ENCODE measurements around the gene FNDC7.
"Not testable (repeated sequence)": the region's sequence is repeated elsewhere in the genome, so short reads cannot be mapped to it uniquely, and the experiment has no call there.

Gene FNDC7, protein sequence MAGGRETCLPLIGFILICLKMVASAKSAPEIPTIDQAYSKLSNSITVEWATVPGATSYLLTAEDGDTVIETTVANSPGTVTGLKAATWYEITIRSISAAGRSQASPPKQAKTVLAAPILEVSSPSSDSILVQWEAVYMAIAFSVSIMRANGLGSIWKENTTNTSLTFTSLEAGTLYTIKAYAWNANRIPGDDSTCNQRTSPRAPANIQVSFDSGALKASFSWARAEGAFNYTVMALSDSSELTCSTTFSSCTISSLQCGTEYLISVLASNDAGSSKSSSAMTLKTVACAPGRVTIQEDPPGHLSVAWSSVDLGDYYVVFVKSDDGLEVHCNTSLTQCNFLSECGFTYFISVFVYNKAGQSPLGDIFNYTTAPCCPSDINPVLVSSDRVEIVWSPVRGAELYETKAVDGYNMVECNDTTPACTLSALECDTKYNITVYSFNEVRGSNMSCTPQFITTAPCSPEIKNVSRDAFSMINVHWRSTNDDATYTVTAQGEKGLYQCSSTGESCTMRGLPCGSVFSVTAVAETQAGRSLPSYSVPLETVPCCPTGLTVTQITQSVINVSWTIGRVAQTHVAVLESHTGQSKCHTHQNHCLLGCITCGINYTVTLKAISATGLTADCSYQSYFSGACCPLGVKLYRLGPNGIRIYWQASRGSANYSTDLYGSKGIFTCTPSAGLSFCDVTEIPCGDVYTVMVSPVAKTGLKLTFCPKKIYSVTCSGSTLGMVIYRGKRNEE

DNA sequence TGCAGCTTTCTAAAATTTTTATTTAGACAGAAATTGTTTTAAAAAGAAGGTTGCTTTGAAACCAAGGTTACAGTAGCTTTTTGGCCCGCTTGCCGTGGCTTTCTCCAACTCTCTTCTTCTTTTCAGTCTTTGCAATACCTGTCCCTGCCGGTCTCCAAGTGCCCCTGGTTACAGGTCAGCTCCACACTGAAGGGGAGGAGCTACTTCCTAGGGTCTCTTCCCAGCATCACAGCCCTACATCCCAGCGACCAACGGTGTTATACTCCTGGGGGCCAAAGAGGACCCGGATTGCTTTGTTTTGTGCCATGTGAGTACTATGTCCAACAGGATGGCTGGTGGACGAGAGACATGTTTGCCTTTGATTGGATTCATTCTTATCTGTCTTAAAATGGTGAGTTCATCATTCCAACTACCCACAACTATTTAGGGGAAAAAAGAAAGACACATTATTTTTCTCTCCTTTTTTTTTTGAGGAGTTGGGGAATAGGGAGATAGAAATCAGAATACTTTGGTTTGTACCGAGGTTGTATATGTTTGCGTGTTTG is at the start of gene FNDC7:
Gene FNDC7 (plus strand): TSS at position 303 of the 545 bp plus-strand sequence. CDS start 26 bp downstream, at position 329.
- DNase-seq (ENCODE audit: low spot score), result no peak

DNA sequence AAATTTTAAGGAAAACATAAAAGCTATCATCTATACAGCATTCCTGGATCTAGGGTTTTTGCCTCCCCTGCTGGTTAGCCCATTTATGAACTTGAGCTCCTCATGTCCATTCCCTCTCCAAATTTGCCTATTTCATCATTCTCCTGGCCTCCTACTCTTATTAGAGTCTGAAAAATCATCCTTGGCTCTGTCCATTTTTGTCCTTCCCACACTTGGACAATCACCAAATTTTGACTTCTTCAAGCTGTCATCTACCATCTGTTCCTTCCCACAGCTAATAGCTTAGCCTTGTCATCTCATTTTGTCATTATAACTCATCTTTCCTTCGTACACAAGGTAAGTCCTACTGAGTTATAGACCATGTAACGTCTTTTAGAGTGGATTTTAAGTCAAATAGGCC is 49.6 kb upstream of the FNDC7 start:
- peak; percentile 98 for DNase-seq (ENCODE audit: low spot score)

DNA sequence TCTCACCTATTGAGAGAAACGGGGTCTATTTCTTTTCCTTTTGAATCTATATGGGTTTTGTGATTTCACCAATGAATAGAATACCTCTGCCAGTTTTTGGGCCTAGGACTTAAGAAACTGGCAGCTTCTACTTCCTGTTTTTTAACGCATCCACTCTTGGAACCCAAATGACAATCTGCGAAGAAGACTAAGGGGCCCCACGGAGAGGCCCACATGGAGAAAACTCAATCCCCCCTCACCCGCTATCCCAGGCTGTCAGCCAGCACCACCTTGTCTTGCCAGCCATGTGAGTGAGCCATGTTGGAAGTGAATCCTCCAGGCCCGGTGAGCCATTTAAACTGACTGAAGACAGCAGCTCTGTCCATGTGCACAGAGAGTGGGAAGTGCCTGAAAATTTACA is 48.2 kb upstream of the FNDC7 start:
- peak; percentile 62 for DNase-seq (ENCODE audit: low spot score)

DNA sequence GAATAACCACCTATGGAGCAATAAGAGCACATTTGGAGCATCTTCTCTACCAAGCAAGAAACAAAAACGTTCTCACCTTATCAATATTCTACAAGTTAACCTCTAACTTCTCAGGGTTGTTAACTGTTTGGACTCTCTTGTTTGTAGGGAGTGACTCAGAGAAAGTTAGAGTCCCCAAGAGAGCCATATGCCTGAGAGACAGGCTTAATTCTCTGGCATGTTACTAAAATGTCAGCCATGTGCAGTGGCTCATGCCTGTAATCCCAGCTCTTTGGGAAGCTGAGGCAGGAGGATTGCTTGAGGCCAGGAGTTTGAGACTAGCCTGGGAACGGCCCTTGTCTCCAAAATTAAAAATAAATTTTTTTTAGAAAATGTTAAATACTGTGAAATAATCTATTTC is 47.6 kb upstream of the FNDC7 start:
- DNase-seq (ENCODE audit: low spot score), result no peak

DNA sequence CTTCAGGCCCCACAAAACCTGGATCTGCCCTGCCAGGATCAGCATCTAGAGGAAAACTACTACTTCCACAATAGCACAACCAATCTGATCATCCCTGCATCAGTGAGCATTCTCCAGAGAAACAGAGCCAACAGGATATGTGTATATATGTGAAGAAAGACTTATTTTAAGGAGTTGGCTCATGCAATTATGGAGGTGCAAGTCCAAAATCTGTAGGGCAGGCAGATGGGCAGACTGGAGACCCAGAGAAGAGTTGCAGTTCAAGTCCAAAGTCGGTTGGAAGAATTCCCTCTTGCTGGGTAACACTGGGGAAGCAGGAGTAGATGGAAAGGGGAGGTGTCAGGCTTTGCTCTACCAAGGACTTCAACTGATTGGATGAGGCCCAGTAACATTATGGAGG is 46.9 kb upstream of the FNDC7 start:
- no peak for DNase-seq (ENCODE audit: low spot score)

DNA sequence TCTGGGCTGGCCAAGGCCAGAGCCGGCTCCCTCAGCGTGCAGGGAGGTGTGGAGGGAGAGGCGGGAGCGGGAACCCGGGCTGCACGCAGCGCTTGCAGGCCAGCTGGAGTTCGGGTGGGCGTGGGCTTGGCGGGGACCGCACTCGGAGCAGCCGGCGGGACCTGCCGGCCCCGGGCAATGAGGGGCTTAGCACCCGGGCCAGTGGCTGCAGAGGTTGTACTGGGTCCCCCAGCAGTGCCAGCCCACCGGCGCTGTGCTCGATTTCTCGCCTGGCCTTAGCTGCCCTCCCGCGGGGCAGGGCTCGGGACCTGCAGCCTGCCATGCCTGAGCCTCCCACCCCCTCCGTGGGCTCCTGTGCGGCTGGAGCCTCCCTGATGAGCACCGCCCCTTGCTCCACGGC is 45.3 kb upstream of the FNDC7 start:
- DNase-seq (ENCODE audit: low spot score), result not testable (repeated sequence)

DNA sequence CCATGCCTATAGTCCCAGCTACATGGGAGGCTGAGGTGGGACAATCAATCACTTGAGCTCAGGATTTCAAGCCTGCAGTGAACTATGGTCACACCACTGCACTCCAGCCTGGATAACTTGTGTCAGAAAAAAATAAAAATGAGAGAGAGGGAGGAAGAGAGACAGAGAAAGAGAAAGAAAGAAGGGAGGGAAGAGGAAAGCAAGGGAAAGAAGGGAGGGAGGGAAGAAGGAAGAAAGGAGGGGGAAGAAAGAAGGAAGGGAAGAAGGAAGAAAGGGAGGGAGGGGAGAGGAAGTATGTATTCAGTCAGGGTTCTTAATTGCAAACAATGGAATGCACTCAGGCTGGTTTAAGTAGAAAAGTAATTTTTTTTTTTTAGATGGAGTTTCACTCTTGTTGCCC is 43.9 kb upstream of the FNDC7 start:
- DNase-seq (ENCODE audit: low spot score), result no peak

DNA sequence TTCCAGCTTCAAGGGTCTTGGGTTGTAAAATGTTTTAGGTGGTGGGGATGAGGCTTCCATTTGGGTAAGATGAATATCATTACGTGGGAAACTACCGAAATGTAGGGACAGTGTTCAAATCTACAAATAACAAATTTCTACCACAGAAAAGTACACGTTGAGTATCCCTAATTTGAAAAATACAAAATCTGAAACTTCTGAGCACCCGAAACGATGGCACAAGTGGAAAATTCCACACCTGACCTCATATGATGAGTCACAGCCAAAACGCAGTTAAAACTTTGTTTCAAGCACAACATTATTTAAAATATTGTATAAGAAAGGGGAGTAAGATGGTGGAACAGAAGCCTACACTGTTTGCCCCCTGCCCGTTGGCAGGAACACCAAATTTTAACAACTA is 43.0 kb upstream of the FNDC7 start:
- DNase-seq (ENCODE audit: low spot score), result no peak

DNA sequence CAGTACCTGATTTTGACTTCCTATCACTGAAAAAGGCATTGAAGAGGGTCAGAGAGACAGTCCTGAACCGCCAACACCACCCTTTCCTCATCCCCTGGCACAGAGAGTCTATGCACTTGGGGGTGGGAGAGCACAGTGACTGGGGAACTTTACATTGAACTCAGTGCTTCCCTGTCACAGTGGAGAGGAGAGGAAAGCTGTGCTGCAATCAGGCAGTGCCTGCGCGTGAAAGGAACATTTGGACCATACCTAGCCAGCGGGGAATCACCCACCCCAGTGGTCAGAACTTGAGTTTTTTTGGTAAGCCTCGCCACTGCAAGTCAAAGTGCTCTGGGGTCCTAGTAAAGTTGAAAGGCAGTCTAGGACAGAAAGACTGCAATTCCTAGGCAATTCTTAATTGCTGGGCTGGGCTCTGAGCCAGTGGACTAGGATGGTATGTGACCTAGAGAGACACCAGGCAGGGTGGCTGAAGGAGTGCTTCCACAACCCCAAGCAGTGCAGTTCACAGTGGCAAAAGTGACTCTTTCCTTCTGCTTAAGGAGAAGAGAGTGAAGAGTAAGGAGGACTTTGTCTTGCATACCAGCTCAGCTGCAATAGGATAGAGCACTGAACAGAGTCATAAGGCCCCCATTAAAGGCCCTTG is 42.5 kb upstream of the FNDC7 start:
- no peak for DNase-seq (ENCODE audit: low spot score)

DNA sequence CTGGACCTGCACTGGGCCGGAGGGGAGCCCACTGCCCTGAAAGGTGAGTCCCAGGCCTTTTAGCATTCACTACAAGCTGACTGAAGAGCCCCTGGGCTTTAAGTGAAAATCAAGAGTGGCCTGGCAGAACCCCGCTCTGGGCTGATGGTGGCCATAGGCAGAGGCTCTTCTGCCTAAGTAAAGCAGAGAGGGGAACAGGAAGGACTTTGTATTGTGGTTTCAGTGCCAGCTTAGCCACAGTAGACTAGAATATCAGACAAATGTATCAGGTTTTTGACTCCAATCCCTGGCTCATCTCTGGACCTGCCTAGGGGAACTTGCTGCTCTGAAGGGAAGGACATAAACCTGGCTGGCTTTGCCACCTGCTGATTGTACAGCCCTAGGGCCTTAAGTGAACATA is 41.6 kb upstream of the FNDC7 start:
- DNase-seq (ENCODE audit: low spot score), result no peak

DNA sequence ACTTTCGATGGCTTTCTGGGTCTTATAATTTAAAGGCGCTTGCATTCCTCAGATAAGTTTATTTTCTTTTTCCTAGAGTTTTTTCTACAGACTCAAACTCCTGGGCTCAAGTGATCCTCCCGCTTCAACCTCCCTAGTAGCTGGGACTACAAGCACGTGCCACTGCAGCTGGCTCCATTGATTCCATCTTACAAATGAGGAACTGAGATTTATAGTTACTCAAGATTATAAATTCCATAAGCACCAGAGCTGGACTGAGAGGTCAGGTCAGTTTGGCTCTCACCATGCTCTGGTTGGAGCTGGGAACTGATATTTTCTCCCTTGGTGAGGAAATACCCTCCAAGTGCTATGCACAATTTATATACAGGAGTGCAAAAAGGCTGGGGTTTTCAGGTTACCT is 34.0 kb upstream of the FNDC7 start:
- DNase-seq (ENCODE audit: low spot score), result no peak

DNA sequence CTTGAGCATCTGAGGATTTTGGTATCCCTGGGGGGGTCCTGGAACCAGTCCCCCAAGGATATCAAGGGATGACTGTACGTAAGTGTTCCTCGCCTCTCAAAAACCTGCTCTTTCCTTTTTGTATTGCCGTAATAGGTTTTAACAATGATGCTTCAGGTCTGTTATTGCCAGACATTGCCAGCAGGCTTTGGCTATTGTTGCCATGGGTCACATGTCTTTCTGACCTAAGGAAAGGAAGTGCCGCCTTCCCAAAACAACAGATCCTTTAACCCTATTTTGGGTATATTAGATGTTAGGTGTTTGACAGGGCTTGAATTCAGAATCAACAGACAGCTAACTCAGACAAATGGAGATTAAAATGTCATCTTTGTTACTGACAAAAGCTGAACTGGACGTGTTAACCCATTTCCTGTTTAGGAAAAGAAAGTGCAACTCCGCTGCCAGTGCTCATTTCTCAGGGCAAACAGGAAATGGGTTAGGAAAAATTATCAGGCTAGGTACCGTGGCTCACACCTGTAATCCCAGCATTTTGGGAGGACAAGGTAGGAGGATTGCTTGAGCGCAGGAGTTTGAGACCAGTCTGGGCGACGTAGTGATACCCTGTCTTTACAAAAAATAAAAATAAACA is 33.0 kb upstream of the FNDC7 start:
- DNase-seq (ENCODE audit: low spot score), result no peak

DNA sequence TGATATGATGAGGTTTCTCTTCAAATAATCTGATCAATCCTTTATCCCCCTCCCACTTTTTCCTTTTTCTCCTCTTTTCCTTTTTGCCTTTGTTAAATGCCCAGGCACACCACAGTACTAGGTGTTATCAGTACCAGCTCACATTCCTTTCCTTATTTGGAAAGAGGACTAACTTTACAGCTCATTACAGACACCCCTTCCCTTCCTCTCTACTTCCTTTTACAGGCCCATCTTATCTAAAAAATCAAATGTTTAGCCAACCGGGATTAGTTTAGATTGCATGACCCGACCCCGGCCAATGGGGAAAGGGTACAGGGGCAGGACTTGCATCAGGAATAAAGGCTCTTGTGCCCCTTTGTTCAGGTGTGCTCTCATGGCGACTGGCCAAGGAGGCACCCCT is 31.0 kb upstream of the FNDC7 start:
- DNase-seq (ENCODE audit: low spot score), result not testable (repeated sequence)

DNA sequence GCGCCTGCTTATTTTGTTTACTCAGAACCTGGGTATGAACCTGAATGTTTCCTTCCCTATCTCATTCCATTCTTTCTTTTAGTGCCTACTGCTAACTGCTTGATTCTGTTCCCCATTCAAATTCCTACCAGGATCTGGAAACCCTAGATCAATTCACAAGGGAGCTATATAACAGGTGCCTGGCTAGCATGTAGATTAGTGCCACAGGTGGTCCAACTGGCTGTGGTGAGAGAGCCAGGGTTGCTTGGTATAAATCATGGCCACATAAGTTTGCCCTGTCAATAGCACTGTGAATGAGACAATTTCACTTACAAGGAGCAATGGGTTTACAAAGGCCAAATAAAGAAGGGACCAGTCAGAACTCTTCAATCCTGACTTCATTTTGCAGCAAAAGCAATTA is 27.2 kb upstream of the FNDC7 start:
- DNase-seq (ENCODE audit: low spot score), result peak; percentile 21

DNA sequence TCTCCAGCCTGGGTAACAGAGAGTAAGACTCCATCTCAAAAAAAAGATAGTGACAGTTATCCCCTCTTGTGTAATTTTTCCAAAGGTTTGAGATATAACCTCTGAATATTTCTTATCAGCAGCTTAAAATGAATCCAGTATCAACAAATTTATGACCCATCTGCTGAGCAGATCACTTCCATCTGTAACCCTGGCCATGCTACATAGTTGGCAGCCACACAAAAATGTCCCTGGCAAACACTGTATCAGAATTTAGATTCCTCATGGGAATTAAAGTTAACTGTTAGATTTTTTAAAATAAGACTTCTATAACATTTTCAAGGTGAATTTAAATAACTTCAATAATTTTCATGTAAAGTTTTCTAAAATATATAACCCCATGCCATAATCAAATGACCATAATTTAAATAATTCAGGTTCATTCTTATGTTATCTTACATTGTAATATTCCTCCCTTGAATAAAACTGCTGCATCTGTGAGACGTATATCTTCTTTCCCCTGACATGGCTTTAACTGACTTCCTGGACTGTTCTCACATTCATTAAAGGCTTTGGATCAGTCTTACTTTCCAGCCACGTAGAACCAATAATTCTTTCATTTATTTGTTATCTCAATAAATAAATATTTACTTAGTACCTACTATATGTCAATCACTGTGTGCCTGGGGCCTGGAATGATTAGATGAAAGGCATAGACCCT is 25.9 kb upstream of the FNDC7 start:
- DNase-seq (ENCODE audit: low spot score), result peak; percentile 76

DNA sequence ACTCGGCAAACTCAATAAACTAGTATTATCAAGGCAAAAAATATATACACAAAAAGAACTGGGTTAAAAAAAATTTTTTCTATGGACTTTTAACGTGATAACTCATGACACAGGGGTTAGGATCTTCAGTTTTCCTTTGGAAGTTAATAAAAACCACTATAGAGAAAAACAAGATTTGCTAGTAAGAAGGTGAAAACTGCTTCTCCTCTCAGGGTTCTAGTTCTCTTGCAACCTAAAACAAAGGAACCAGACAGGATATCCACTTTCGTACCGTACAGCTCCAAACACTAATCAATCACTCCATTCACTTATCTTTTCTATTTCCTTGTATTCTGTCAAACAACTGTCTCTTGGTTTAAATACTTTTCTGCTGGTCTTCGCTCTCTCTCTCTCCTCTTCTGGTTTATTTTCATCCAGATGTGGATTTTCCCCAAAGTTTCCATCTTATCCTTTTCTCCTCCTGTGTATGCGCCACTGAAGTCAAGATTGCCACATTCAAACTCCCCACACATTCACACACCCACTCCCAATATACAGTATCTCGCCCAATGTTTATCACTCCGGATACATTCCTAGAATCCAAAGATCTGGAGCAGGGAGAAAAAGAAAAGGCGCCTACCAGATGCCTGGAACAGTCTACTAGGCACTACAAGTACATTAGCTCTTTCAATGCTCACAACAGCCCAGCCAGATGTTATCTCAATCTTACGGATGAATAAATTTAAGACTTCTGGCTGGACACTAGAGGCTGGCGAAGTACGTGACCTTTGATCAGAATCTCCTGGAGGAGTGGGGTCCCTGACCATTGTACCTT is 21.4 kb upstream of the FNDC7 start:
- DNase-seq (ENCODE audit: low spot score), result no peak

DNA sequence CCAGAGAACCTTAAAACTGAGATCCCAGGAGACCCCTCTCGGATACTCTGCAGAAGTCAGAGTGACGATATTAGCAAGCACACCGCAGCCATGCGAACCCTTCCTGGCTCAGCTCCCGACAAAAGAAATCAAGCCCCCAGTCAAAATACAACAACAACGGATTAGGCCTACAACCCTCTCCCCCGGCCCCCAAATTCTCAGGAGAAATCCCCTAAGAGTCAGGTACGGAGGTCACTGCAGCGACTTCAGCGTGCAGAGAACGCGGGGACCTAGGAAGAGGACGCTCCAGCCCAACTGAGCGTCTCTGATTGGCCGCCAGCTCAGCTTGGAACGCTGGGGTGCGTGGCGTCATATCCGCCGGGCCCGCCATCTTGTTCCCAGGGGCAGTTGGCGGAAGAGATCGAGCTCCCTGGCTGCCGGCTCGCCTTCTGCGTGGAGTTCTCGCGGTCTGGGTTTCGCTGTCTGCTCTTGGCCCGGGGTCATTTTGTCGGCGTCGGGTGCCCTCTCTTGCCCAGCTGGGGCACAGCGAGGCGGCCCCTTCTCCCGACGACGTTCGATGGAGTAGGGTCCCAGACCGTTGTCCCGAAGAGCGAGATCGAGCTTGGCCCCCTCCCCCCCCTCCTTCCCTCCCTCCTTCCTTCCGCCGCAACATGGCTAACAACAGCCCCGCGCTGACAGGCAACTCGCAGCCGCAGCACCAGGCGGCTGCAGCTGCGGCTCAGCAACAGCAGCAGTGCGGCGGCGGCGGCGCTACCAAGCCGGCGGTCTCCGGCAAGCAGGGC is 20.6 kb upstream of the FNDC7 start, which contains the start of gene PRPF38B:
Gene PRPF38B (plus strand): TSS at position 369 of the 782 bp plus-strand sequence. CDS start 282 bp downstream, at position 651.
- peak; percentile 95 for DNase-seq (ENCODE audit: low spot score)

DNA sequence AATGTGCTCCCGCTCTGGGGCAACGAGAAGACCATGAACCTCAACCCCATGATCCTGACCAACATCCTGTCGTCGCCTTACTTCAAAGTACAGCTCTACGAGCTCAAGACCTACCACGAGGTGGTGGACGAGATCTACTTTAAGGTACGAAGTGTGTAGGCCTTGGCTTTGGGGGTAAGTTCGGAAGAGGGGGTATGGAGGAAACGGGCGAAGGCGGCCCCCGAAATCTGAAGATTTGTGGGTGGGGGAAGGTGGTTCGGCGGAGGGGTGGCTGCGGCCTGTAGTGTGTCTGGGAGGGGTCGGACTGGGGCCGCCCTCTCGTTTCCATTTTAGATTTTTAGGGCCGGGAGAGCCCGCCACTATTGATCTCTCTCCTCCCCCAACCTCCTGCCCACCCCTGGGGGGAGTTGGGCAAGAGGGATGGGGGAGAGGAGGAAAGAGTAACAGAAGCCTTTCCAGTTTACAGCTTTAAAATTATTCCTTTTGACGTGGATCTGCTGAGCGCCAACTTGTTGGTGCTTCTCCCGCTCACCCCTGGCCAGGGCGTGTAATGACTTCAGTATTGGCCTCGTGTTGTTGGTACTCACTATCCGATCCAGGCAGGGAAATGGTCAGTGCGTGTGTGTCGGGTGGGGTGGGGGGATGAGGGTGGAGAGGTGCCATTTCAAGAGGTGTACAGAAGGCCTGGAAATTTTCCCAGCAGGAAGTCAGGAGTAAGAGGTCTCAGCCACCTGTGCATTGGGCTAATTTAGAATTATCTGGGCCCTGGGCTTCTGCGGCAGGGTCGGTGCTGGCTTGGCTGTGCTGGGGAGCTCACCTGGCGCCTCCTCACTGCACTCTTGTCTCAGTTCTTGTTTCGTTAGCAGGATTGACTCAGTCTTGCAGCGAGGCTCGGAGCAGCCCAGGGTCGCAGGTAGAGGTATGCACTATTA is 19.7 kb upstream of the FNDC7 start:
- DNase-seq (ENCODE audit: low spot score), result peak; percentile 93

DNA sequence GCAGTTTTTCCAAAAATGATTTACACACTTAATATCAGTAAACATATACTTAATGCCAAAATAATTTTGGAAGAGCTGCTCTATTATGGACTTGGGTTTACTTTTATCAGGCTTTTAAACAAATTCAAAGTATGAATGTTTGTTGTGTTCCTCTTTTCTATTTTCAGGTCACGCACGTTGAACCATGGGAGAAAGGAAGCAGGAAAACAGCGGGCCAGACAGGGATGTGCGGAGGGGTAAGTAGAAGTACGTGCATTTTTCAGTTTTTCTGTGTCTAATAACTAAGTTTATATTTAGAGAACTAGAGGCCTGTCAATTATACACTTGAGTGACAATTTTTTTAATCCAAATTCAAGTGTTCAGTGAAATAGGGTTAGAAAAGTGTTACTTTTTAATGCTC is 17.2 kb upstream of the FNDC7 start:
- no peak for DNase-seq (ENCODE audit: low spot score)

Data from cerebellar cortex (tissue), 1 donor.